ENCODE data around the gene SLAMF6.

Gene SLAMF6

DNA sequence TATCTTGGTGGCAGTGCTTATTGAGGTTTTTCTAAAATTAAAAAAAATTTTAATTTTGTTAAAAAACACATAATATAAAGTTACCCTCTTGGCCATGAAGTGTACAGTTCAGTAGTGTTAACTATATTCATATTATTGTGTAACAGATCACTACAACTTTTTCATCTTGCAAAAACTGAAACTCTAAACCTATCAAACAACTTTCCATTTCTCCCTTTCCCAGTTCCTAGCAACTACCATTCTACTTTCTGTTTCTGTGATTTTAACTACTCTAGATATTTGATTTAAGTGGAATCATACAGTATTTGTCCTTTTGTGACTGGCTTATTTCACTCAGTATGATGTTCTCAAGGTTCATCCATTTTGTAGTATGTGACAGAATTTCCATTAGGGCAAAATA is 55.5 kb downstream of the SLAMF6 start:
- no peak for DNase-seq (ENCODE audit: low read depth)

DNA sequence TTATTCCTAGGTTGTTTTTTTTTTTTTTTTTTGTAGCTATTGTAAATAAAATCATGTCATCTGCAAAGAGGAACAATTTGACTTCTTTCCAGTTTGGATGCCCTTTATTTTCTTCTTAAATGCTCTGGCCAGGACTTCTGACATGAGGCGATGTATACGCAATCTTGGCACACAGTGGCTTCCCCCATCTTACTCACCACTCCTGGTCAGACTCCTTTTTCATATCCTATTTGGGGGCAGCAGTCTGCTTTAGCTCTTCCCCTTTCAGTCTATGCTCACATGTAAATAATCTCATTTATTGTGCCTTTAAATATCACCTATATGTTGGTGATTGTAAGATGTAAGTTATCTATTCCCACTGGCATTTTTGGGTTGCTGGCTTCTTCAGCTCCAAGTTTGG is 56.1 kb downstream of the SLAMF6 start:
- no peak for DNase-seq (ENCODE audit: low read depth)

GRCh38 chr1:160465123-160465522 is 57.9 kb downstream of the SLAMF6 start:
- no peak for DNase-seq (ENCODE audit: low read depth)

DNA sequence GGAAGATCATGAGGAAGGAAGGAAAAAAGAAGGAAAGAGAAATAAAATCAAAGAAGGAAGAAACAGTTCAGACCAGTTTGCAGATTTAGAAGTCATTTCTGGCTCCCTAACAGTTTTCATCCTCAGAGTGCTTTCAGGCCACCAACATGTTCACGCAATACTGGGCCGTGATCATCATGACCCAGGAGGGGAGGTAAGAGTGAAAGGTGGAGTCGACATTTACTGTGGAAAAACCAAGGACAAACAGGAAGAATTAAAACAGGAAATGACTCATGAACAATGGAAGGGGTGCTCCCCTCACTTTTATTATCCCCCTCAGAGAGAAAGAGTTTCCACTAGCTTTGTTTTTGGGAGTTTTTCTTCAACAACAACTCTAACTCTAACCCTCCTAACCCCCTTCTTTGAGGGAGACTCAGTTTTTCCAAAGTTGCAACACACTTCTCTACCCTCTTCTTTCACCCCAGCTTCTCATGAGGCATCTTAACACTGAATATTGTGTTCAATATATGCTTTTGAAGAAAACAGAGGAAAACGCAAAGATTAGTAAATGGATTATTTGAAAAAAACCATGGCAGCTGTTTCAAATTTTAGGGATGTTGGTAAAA is 62.3 kb downstream of the SLAMF6 start:
- DNase-seq (ENCODE audit: low read depth): no peak

DNA sequence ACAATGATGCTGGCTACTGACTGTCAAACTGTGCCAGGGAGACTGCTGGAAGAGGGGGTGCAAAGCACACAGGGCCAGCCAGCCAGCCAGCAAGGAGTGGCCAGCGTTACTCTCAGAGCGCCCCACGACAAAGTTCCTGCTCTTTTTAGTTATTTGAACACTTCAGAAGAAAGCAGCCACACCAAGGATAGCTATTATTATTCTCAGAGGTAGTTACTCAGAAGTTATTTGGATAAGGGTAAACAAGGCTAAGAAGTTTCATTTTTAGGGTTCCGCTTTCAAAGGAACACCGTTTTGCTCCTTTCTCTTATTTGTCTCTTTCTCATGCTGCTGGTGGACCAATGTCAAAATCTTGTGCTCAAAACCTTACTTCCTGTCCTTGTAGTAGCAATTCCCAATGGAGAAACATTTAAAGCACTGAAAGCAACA is 62.8 kb downstream of the SLAMF6 start:
- no peak for DNase-seq (ENCODE audit: low read depth)

- DNase-seq (ENCODE audit: low read depth): no peak
These were observed 63.4 kb downstream of the SLAMF6 start for GRCh38 chr1:160459687-160460086.

DNA sequence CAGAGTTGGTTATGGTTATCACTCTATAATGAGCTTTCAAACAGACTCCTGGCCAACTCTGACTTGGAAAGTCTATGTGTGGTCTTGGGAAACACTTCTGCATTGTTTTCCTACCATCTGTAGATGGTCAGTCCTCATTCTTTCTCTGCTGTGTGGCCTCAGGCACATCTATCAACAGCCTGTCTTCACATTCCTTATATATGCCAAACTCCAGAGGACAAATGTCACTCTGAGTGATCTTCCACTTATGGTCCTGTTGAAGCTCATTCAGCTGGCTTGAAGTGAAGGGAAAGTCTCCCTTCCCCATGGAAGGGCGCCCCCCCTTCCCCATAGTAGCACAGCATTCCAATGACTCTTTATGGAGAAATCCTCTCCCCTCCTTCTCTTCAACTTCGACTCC is 64.0 kb downstream of the SLAMF6 start:
- DNase-seq (ENCODE audit: low read depth): no peak

- DNase-seq (ENCODE audit: low read depth): no peak
These were observed 67.9 kb downstream of the SLAMF6 start for GRCh38 chr1:160455153-160455517.

DNA sequence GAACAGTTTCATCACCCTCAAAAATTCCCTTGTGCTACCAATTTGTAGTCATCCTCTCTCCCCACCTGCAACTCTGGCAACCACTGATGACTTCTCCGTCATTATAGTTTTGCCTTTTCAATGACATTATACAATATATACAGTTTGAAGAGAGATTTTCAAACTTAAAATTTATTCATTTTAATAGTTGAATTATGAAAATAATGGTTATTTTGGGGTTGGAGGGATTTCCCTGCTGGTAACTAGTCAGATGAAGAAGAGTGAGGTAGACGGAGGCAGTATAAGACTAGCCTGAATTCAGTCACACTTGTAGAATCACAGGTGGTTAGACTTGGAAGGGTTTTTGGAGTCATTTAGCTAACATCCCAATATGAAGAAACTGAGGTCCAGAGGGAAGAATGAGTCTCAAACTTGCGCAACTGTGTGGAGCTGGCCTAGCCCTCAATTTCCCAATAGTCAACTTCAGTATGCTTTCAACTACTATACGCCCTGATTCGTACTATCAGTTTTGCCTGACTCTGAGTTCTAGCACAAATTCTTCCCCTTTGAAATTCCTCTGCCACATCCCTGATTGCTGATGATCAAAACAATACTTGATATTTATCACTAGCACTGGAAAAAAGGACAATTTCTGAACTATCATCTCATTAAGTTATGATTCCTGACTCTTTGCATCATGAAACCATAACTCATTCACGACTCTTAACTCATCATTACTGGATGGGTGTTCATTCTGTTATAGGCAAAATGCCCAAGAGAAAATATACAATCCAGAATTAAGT is 68.5 kb downstream of the SLAMF6 start:
- no peak for DNase-seq (ENCODE audit: low read depth)

DNA sequence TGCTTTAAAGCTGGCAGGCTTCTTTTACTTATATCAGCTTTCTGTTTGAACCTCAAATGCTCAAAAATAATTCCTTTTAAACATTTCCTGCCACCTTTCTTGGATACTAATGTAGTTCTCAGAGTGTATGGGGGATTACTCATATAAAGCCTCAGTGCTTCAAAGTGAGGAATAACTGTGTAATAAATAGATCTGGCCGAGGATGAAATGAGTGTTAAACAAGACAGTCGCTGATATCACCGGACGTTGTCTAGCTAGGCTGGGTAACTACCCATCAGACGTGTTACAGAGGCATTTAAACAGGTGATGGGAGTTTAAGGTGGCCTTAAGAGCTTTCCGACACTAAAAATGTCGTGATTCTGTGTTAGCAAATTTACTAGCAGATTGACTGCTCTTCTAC is 69.6 kb downstream of the SLAMF6 start:
- DNase-seq (ENCODE audit: low read depth): no peak

DNA sequence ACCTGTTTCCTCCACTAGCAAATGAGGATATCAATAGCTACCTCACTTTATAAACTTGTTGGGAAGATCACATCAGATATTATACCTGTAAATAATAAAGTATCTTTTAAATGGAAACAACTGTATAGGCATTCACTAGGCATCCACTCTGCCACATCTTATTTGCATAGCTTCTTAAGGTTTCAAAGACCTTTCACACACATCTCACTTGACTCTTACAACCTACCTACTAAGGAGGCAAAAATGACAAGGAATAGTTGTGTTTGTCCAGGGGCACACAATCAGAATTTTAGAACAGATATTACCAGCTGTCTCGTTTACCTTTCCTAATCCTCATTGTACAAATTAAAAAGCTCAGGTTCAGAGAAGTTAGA is 71.2 kb downstream of the SLAMF6 start:
- DNase-seq (ENCODE audit: low read depth): no peak

DNA sequence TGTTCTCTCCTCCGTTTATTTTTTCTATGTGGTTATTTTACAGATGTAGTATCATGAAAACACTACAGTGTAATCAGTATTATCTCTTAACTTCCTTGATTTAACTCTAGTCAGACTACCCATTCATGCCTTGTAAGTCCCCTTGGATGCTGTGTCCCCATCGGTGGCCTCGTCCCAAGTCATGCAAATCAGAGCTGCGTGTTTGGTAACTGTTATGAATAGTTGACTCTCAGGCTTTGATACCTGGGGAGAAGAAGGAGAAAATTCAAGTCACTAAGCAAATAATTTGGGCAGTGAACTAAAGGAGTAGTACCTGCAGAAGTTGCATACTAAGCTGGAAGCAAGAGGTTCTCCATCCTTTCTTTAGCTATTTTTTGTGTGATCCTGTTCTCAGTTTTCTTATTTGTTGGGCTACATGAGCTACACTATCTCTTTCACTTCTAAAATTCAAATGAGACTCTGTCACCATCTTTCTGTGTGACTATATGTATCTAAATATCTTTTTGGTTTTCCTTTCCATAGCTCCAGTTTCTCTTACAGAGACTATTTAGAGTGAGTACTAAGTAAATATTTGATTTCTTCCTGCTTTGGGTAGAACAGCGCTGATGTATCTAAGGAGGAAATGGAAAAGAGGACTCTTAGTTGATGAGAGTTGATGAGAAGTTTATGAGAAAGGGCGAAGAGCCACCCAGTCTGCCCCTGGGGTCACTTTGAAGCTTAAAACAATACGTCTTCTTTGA is 71.8 kb downstream of the SLAMF6 start:
- no peak for DNase-seq (ENCODE audit: low read depth)

DNA sequence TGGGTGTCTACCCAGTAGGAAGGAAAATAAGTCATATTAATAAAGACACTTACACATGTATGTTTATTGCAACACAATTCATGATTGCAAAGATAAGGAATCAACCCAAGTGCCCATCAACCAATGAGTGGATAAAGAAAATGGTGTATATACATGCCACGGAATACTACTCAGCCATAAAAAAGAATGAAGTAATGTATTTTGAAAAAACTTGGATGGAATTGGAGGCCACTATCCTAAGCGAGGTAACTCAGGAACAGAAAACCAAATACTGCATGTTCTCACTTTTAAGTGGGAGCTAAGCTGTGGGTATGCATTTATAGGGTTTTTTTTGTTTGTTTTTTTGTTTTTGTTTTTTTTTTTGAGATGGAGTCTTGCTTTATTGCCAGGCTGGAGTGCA is 73.6 kb downstream of the SLAMF6 start:
- DNase-seq (ENCODE audit: low read depth): no peak

- no peak for DNase-seq (ENCODE audit: low read depth)
These were observed 76.0 kb downstream of the SLAMF6 start for GRCh38 chr1:160446945-160447600.

GRCh38 chr1:160439718-160440117 is 83.3 kb downstream of the SLAMF6 start:
- no peak for DNase-seq (ENCODE audit: low read depth)

GRCh38 chr1:160438935-160439334 is 84.1 kb downstream of the SLAMF6 start:
- no peak for DNase-seq (ENCODE audit: low read depth)

GRCh38 chr1:160438317-160438918 is 84.6 kb downstream of the SLAMF6 start:
- DNase-seq (ENCODE audit: low read depth): no peak

- no peak for DNase-seq (ENCODE audit: low read depth)
These were observed 85.4 kb downstream of the SLAMF6 start for GRCh38 chr1:160437432-160438316.

- no peak for DNase-seq (ENCODE audit: low read depth)
These were observed 86.1 kb downstream of the SLAMF6 start for GRCh38 chr1:160436966-160437365.

Measured in stimulated activated CD8-positive, alpha-beta memory T cell treated with anti-CD3 and anti-CD28 coated beads, Interleukin-4, amount 100 ng/mL, for 24 hours (primary cell).